ENCODE results near the gene C4BPB.

DNA sequence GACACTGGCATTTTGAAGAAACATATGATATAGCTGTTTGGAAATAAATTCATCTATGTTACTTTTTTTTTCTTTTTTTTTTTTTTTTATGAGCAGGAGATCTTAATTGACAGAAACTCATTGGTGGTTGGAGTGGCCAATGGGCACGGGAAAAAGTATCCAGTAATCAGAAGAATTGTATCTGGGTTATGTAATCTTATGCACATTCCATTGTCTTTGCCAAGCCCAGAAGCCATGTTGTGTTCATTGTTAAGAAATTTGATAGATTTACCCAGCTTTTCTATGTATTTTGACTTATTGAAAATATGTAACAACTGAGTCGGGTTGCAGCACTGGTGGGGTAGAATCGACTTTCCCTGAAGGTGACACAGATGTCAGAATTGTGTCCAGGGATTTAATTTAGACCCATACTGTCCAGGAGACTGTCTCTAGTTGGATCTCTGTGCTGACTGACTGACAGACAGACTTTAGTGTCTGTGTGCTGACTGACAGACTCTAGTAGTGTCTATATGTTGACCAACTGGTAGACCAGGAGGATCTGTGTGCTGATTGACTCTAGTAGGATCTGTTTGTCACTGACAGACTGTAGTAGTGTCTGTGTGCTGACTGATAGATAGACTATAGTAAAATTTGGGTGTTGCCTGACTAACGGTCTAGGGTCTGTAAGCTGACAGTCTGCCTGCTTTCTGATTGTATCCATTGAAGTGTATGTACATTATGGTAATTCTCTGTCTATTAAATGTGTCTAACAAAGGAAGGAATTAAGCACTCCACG lies 12.3 kb upstream of the C4BPB start:
- TF ChIP-seq, protein P1, sequence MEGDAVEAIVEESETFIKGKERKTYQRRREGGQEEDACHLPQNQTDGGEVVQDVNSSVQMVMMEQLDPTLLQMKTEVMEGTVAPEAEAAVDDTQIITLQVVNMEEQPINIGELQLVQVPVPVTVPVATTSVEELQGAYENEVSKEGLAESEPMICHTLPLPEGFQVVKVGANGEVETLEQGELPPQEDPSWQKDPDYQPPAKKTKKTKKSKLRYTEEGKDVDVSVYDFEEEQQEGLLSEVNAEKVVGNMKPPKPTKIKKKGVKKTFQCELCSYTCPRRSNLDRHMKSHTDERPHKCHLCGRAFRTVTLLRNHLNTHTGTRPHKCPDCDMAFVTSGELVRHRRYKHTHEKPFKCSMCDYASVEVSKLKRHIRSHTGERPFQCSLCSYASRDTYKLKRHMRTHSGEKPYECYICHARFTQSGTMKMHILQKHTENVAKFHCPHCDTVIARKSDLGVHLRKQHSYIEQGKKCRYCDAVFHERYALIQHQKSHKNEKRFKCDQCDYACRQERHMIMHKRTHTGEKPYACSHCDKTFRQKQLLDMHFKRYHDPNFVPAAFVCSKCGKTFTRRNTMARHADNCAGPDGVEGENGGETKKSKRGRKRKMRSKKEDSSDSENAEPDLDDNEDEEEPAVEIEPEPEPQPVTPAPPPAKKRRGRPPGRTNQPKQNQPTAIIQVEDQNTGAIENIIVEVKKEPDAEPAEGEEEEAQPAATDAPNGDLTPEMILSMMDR (conservative IDR thresholded peaks at IDR 0.05; ENCODE audit: low read length), result no peak
- no peak for TF ChIP-seq EZH2phosphoT487 (IDR thresholded peaks at IDR 0.05; ENCODE audit: borderline replicate concordance, low read depth, low read length)

Measured in OCI-LY7 (cell line).